ENCODE results near the gene MYO1G. TPM values are rescaled to one million over a fixed set of nuclear protein-coding genes. Genes with fewer than 3 reads are reported as not detected.

MYO1G gene
- total and polyA plus RNA-seq, 9 of the 15 experiments (the other 6 are each of a cell fraction or from before 2014, with no cell fraction given), result 0.03 to 0.62 (median 0.13) TPM; not detected in 1

GRCh38 chr7:44964384-44964830, 14.4 kb downstream of the MYO1G start:
- FAIRE-seq (peak; percentile 93), DNase-seq (ENCODE audit: extremely low read depth in 1 of 4, low spot score in 3 of 4) (peak in 3 of 4 experiments; percentile 42 to 57 (median 48)), ATAC-seq (peak; percentile 72)
- Histone ChIP-seq H2AFZ (ENCODE audit: low read depth, low read length) (0 out of 2 replicates have a peak overlapping the region, but pooled peaks have one; percentile 51), H4K20me1 (replicated peaks; ENCODE audit: control insufficient read depth, insufficient read depth, low read length) (no peaks in the 10 kb centered on the region), H3K27ac (ENCODE audit: extremely low read depth, low read depth, low read length) (no peak overlapping the region), H3K4me2 (ENCODE audit: insufficient read depth, low read length) (no peak overlapping the region), H3K9me3 (replicated peaks; ENCODE audit: control insufficient read depth, insufficient read depth, low read depth, low read length) (no peaks in the 10 kb centered on the region), H3K9me1 (ENCODE audit: control insufficient read depth, insufficient read depth, low read length) (peaks cover 5% of the 10 kb centered on the region), H3K4me3 (no peak overlapping the region), H3K9ac (ENCODE audit: insufficient read depth in 1 of 2, low read depth in 2 of 2, low read length in 2 of 2) (peak overlapping the region in 1 of 2 experiments; percentile 74; a peak in 2 of 4 replicates), H3K4me1 (replicated peaks in 1 of 2; ENCODE audit: control insufficient read depth in 2 of 2, insufficient read depth in 2 of 2, low read length in 2 of 2) (peaks cover 10 to 44% of the 10 kb centered on the region in 2 experiments), H3K27me3 (ENCODE audit: control insufficient read depth in 2 of 2, insufficient read depth in 2 of 2, low read length in 2 of 2) (no peaks in the 10 kb centered on the region), H3K79me2 (ENCODE audit: control insufficient read depth, insufficient read depth, low read length) (no peaks in the 10 kb centered on the region), H3K36me3 (ENCODE audit: control insufficient read depth, insufficient read depth, low read length) (no peaks in the 10 kb centered on the region)
- POLR2A ChIA-PET, result interaction anchor here (0.6 to 1.1 kb wide), 5 partner anchors 9 to 674 kb away, joined by 3 to 6 read pairs (median 3); no protein-coding TSS in a partner anchor
- in situ Hi-C loops (cut with MboI), result no loop called here
- BruUV-seq (replicated peaks), result no TSS peak
- 39% methylated on average over 7 of the region's 7 CpGs for WGBS (ENCODE audit: insufficient coverage, low coverage, missing lambda C conversion rate)
- CTCF ChIA-PET (ENCODE audit: low intra/inter-chr PET ratio), result interaction anchor here (0.6 to 0.7 kb wide), 2 partner anchors 149 to 377 kb away, joined by 3 to 4 read pairs; no protein-coding TSS in a partner anchor
- intact Hi-C loops (cut with micrococcal nuclease), result no loop called here
- TF ChIP-seq BCOR (IDR thresholded peaks at IDR 0.05) (peak; percentile 78), RAD21 (CRISPR knock-in tag; conservative IDR thresholded peaks at IDR 0.05 in 1 of 2, IDR thresholded peaks at IDR 0.05 in 1 of 2) (peak; percentile 38 to 74), MAX (CRISPR knock-in tag; IDR thresholded peaks at IDR 0.05) (no peak), ZBTB7A (IDR thresholded peaks at IDR 0.05; ENCODE audit: borderline replicate concordance, control insufficient read depth, low read depth, low read length) (no peak), MAZ (CRISPR knock-in tag; conservative IDR thresholded peaks at IDR 0.05 in 1 of 2, IDR thresholded peaks at IDR 0.05 in 1 of 2) (no peak), PKNOX1 (IDR thresholded peaks at IDR 0.05) (no peak), CTCF (IDR thresholded peaks at IDR 0.05 in 2 of 3, conservative IDR thresholded peaks at IDR 0.05 in 1 of 3; ENCODE audit: insufficient read depth in 2 of 3, low read depth in 1 of 3, low read length in 3 of 3) (peak; percentile 55 to 69 (median 67)), STAG1 (CRISPR knock-in tag; IDR thresholded peaks at IDR 0.05; ENCODE audit: borderline replicate concordance) (peak; percentile 62; the same call in 1 of the 2 replicates), REST (IDR thresholded peaks at IDR 0.05; ENCODE audit: borderline replicate concordance) (peak; percentile 64; the same call in 1 of the 2 replicates), REST (CRISPR knock-in tag; IDR thresholded peaks at IDR 0.05; ENCODE audit: low read depth) (no peak)
